Stimulated activated CD8-positive, alpha-beta memory T cell treated with anti-CD3 and anti-CD28 coated beads, Interleukin-12 subunit alpha, Interleukin-12 subunit beta, amount 100 ng/mL, for 24 hours (primary cell): ENCODE data around the gene ABCA2.
"Not testable (repeated sequence)": the region's sequence is repeated elsewhere in the genome, so short reads cannot be mapped to it uniquely, and the experiment has no call there.

Experiments
- DNase-seq: peaks from one replicate; pipeline ENCODE4 v3.0.0-alpha.2; 2020; ENCODE audit errors: extremely low read depth

Gene ABCA2

DNA sequence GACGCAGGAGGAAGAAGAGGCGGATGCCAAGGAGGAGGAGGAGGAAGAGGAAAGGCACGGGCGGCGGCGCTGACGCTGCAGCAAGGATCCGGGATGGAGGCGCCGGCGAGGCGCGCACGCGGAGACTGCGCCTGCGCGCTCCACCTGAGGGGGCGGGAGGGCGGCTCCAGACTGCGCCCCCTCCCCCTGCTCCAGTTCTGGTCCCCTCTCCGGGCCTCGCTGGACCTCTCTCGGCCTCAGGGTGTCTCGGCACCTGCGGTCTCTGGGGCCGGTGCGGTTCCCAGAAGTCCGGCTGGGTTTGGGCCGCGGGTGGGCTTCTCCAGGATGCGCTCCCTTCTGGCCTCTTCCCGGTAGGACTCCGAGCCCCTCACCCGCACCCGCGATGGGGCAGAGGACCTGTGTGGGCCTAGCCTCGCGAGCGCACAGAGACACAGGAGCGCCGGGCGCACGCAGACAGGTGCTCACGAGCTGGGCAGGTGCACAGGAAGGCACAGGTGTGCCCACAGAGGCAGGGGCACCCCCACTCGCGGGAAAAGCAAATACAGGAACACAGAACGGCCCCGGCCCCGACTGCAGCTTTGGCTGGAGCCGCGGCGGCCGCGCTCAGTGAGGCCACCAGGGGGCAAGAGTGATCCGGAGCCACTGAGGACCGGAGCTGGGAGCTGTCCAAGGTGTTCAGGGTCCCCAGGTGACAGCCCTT lies 18.2 kb upstream of the ABCA2 start, which contains the start of gene NPDC1:
Gene NPDC1, minus strand, starts transcription at position 90 of the 700 bp plus-strand sequence. CDS start 188 bp downstream, outside the sequence.
- peak; percentile 42 for DNase-seq

- DNase-seq, result no peak
Measured at GRCh38 chr9:137045294-137046087, 17.5 kb upstream of the ABCA2 start.

DNA sequence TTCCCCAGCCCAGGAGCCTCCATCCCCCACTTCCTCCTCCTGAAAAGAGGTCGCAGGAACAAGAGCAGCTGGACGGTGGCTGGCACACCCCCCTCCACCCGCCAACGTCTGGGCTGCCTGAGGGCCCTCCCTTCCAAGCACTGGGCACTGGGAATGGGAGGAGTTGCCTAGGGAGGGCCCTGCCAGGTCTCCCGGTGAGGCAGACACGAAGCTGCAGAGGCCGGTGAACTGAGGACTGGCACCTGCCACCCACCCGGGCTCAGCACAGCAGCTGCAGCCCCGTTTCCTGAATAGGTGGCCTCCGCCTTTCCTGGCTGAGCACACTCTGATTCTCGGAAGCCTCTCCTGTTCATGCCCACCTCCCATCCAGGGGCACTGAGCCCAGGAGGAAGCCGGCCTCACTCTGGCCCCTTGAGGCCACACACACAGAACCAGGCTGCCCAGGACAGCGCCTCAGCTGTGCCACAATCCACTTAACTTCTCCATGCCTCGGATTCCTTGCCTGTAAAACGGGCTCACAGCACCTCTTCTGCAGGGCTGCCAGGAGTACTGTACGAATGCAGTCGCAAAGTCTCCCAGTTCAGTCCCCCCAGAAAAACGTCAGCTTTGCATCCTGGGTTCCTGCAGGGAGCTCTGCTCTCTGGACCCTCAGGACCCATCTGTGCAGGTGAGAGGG lies 16.6 kb upstream of the ABCA2 start:
- DNase-seq, result no peak

DNA sequence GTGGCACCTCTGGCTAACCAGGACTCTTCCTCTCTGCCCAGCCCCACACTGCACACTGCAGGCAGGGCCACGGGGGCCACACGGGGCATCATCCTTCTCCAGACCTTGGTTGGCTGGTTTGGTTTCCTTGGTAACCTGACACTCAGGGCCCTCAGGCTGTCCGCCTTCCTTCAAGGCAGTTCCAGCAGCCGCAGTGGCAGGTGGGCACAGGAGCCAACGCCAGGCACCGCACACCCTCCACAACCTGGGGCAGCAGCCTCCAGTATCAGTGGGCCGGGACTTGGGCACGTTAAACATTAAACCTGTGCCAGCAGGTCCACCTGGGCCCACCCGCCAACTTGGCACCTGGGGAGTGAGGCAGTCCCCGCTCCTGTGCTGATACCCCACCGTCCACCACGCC lies 16.0 kb upstream of the ABCA2 start:
- no peak for DNase-seq

GRCh38 chr9:137042751-137043727 lies 15.0 kb upstream of the ABCA2 start:
- DNase-seq, result no peak

DNA sequence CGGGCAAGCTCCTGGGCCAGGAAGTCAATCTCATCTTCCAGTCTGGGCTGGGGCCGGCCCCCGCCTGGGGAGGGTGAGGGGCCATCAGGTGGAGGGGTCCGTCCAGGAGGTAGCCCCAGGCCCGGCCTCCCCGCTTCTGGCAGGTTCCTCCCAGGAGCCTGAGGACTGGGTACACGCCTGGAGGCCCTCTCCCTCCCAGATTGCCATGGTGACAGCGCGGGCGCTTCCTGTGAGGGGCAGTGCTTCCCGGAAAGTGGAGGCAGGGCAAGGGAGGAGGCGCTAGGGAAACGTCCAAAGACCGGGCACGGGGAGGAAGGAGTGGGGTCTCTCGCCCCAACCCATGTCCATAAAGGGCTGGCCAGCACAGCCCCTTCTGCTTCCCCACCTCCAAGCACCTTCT lies 13.1 kb upstream of the ABCA2 start:
- no peak for DNase-seq

- no peak for DNase-seq
Measured at GRCh38 chr9:137040568-137040967, 12.5 kb upstream of the ABCA2 start.

DNA sequence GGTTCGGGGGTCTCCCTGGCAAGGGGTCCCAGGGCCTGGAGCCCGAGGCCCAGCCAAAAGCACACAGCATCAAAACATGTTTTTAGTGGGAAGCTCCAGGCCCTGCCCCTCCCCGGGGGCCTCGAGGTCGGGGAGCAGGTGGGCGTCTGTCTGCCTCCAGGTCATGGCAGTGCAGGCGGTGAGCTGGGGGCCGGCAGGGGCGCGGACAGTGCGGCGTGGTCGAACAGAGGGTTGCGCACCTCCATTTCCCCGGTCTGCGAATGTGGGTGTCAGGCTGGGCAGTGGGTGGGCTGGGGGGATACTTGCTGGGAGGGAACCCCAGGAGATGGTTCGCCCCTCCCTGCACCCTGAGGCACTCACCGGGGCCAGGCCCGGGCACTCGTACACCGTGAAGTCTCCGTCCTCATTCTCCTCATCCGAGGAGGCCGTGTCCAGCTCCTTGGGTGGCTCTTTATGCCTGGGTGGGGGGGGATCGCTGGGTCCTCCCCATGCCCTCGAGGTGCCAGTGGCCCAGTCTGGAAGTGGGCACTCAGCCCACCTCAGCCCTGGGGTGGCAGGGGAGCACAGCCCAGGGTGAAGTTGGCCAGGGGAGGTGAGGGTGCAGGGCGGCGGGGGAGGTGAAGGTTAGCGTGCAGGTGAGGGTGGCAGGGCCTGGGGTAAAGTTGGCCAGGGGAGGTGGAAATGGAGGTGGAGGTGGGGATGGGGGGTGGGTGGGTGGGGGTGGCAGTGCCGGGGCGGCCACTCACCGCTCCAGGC lies 11.8 kb upstream of the ABCA2 start:
- DNase-seq, result no peak

- DNase-seq, result no peak
Measured at GRCh38 chr9:137038916-137039315, 10.9 kb upstream of the ABCA2 start.

GRCh38 chr9:137037483-137037882 lies 9.4 kb upstream of the ABCA2 start:
- no peak for DNase-seq

DNA sequence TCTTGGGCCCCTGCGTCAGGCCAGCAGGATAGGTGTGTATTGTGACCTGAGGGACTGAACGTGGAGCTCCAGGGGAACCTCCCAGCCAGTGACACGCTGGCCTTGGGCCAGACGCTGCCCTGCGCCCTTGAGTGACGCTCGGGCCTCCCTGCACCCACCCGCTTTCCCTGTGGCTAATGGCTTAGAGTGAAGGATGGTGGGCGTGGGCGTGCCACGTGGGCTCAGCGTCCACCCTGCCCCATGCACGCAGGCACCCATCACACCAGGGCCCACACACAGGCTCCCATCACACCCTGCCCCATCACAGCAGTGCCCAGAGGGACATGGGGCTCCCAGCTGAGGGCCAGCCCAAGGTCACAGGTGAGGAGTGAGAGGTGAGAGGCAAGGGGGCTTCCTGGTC lies 9.0 kb upstream of the ABCA2 start:
- no peak for DNase-seq

GRCh38 chr9:137035937-137036336 lies 7.9 kb upstream of the ABCA2 start:
- DNase-seq, result no peak

- DNase-seq, result no peak
Measured at GRCh38 chr9:137035507-137035834, 7.4 kb upstream of the ABCA2 start.

DNA sequence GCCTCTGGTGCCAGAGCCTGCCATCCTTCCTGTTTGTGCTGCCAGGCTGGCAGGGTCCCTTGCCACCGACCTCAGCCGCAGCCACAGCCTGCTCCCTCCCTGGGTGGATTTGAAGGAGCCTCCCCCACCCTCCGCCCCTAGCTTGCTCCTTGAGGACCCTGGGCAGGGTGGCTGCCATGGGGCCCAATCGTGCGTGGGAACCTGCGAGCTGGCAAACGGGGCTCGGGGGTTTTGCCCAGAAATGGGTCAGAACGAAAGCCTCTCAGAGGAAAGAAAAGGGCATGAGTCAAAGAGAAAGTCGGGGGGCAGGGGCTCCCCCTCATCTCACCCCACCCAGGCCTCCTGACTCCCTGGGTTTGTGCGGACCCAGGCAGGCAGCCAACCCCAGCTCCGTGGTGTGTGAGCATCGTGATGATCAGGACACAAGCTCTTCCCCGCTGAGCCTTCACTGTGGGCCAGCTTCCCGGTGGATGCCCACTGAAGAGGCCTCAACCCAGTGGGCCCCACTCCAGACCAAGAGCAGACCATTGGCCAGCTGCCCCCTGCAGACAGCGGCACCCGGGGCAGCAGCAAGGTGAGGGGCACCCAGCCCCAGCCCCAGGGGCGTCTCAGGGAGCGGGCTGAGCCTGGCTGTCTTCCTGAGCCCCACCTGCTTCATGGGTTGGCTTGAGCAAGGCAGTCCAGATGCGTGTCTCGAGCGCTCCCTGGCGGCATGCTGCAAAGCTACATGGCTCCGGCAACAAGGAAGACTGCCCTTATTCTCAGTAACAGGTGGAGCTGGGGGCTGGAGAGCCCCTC lies 6.9 kb upstream of the ABCA2 start:
- peak; percentile 66 for DNase-seq

DNA sequence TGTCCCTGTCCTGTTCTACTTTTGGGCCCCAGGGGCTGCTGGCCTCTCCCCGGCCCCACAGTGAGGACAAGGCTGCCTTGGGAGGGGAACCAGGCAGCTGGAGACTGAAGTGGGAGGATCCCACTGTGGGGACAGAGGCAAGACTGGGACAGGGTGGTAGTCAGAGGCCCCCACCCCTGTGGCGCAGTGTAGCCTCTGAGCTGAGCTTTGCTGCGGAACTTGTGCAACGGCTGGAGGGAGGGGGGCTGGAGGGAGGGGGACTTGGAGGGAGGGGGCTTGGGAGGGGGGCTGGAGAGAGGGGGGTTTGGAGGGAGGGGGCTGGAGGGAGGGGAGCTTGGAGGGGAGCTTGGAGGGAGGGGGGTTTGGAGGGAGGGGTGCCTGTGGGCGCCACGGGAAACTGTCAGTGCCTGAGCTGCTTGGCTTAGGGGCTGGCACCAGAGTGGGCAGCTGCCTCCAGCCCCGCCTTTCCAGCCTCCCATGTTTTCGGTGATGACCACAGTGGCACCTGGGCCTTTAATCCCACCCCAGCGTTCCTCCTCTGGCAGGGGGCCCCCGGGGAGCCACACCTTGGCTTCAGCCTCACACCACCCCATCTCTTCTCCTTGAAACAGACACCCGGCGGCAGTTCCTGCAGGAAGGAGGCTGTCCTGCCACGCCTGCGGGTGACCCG lies 6.1 kb upstream of the ABCA2 start:
- DNase-seq, result no peak

GRCh38 chr9:137033481-137033880 lies 5.4 kb upstream of the ABCA2 start:
- DNase-seq, result not testable (repeated sequence)

DNA sequence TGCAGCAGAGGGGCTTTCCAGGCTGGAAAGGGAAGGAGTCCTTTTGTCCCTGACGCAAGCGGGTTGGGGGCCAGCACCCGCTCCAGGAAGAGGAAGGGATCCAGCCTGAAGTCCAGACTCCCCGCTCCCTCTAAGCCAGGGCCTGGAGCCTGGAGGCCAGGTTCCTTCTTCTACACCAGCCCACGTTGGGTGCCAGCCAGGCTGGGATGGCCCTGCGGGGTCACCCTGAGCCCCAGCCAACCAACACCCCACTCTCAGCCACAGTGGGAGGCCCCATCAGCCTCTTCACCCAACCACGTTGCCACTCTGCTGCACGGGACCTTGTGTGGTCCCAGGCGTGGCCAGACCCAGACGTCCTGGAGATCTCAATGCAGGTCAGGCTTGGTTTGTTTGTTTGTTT lies 4.8 kb upstream of the ABCA2 start:
- no peak for DNase-seq

- DNase-seq, result no peak
Measured at GRCh38 chr9:137031904-137032640, 4.0 kb upstream of the ABCA2 start, which contains the start of gene FUT7. FUT7 (minus strand) TSS chr9:137032088; CDS start chr9:137031991, 97 bp downstream.
